ENCODE results near the gene NPLOC4. TPM values are rescaled to one million over a fixed set of nuclear protein-coding genes. Genes with fewer than 3 reads are reported as not detected.

Gene NPLOC4
- total and polyA plus RNA-seq, 2 of the 13 experiments (the other 11 are each of a cell fraction or from before 2014, with no cell fraction given), result 57.0 to 97.0 TPM

DNA sequence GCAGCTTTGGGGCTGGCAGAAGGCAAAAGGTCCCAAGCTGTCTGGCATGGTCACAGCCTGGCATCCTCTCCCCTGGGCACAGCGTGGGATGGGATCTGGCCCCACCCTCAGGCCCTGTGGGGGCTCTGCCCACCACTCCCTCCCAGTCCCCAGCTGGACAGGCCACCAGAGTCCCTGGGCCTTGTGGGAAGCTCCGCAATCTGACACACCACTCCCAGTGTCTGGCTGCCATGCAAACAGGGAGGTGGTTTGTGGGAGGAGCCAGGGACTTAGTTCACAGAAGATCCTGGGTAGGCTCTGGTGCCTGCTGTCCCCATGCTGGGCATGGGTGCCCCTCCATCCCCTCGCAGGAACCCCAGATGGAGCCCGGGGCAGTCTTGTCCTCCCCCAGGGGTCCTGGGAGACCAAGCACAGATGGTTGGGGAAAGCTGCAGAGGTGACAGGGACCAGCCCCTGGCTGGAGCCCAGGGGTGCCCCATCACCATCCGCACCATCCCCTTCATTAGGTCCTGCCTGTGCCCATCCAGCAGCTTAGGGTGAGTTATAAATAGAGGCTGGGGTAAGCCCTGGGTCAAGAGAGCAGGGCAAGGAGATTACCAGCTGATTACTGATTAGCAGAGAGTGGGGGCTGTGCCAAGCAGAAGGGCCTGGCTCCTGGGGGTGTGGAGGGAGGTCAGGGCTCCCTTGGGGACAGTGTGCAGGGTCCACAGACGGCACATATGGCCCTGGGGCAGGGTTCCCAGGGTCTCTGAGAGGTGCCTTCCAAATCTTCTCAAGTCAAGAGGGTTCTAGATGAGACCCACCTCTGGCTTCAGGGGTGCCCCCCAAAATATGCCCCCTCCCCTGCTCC is 102.5 kb downstream of the NPLOC4 start (continued):
- TF ChIP-seq, protein P1, sequence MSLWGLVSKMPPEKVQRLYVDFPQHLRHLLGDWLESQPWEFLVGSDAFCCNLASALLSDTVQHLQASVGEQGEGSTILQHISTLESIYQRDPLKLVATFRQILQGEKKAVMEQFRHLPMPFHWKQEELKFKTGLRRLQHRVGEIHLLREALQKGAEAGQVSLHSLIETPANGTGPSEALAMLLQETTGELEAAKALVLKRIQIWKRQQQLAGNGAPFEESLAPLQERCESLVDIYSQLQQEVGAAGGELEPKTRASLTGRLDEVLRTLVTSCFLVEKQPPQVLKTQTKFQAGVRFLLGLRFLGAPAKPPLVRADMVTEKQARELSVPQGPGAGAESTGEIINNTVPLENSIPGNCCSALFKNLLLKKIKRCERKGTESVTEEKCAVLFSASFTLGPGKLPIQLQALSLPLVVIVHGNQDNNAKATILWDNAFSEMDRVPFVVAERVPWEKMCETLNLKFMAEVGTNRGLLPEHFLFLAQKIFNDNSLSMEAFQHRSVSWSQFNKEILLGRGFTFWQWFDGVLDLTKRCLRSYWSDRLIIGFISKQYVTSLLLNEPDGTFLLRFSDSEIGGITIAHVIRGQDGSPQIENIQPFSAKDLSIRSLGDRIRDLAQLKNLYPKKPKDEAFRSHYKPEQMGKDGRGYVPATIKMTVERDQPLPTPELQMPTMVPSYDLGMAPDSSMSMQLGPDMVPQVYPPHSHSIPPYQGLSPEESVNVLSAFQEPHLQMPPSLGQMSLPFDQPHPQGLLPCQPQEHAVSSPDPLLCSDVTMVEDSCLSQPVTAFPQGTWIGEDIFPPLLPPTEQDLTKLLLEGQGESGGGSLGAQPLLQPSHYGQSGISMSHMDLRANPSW (CRISPR knock-in tag; IDR thresholded peaks at IDR 0.05; ENCODE audit: borderline replicate concordance), result no peak
- TF ChIP-seq HNRNPL (IDR thresholded peaks at IDR 0.05; ENCODE audit: low read depth, low read length) (0 out of 2 replicates have a peak, but pooled peaks have one; percentile 13), ZNF101 (CRISPR knock-in tag; IDR thresholded peaks at IDR 0.05; ENCODE audit: borderline replicate concordance, low read depth) (no peak), ARNTL (CRISPR knock-in tag; IDR thresholded peaks at IDR 0.05) (no peak), AGO1 (IDR thresholded peaks at IDR 0.05; ENCODE audit: low read depth, low read length, poor library complexity, severe bottlenecking) (peak; percentile 94)
- TF ChIP-seq, protein P2, sequence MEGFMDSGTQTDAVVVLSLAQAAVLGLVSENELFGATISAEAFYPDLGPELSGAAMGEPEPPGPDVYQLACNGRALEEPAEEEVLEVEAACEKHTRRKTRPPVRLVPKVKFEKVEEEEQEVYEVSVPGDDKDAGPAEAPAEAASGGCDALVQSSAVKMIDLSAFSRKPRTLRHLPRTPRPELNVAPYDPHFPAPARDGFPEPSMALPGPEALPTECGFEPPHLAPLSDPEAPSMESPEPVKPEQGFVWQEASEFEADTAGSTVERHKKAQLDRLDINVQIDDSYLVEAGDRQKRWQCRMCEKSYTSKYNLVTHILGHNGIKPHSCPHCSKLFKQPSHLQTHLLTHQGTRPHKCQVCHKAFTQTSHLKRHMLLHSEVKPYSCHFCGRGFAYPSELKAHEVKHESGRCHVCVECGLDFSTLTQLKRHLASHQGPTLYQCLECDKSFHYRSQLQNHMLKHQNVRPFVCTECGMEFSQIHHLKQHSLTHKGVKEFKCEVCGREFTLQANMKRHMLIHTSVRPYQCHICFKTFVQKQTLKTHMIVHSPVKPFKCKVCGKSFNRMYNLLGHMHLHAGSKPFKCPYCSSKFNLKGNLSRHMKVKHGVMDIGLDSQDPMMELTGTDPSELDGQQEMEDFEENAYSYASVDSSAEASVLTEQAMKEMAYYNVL (CRISPR knock-in tag; IDR thresholded peaks at IDR 0.05; ENCODE audit: borderline replicate concordance), result no peak

Data from HepG2 (cell line).